Heart left ventricle (tissue), 16 donors: ENCODE results near the gene MAP7D1. TPM values are rescaled to one million over a fixed set of nuclear protein-coding genes. Genes with fewer than 3 reads are reported as not detected.
A peak's percentile ranks its signal among the peaks of the same experiment; 100 is the strongest.

Experiments
- ATAC-seq, 4 donors: fragments of 200-7000 bp; cut with Tn5 transposase; one replicate each; pipeline ENCODE4 v1.9.1; 2020 to 2022; ENCODE audit warnings: moderate library complexity in 4 of 4, mild to moderate bottlenecking in 3 of 4, moderate number of reproducible peaks in 1 of 4
- DNase-seq, 5 donors: peaks; one replicate each; pipeline ENCODE4 v3.0.0-alpha.2; 2020
- H3K27ac ChIP-seq, 12 donors: fragments of 200-600 bp; sonication (generic) in 4 of 12; one replicate each; pipeline versions ENCODE4 v1.5.0 to v1.8.0; 2016 to 2022; ENCODE audit warnings: mild to moderate bottlenecking in 2 of 12
- H3K27me3 ChIP-seq, 9 donors: fragments of 200-600 bp; sonication (generic) in 2 of 9; one replicate each; pipeline versions ENCODE4 v1.5.1 to v1.8.0; 2016 to 2022; ENCODE audit warnings: mild to moderate bottlenecking in 3 of 9
- H3K36me3 ChIP-seq, 9 donors: fragments of 200-600 bp; sonication (generic) in 2 of 9; one replicate each; pipeline versions ENCODE4 v1.5.0 to v1.8.0; 2018 to 2022; ENCODE audit warnings: mild to moderate bottlenecking in 2 of 9
- H3K4me1 ChIP-seq, 12 donors: fragments of 200-600 bp; sonication (generic) in 4 of 12; one replicate each; pipeline versions ENCODE4 v1.5.0 to v1.8.0; 2016 to 2022; ENCODE audit warnings: mild to moderate bottlenecking in 3 of 12
- H3K4me3 ChIP-seq, 12 donors: fragments of 200-600 bp; sonication (generic) in 4 of 12; one replicate each; pipeline versions ENCODE4 v1.5.0 to v1.8.0; 2017 to 2022; ENCODE audit warnings: mild to moderate bottlenecking in 9 of 12, moderate library complexity in 4 of 12
- H3K9me3 ChIP-seq, 12 donors: fragments of 200-600 bp; sonication (generic) in 4 of 12; one replicate each; pipeline versions ENCODE4 v1.5.0 to v1.8.0; 2016 to 2022; ENCODE audit warnings: mild to moderate bottlenecking in 1 of 12
- CTCF ChIP-seq, 12 donors: fragments of 200-600 bp; sonication (generic) in 4 of 12; IDR thresholded peaks; one replicate each; pipeline versions ENCODE4 v1.5.0 to v1.8.0; 2018 to 2022; ENCODE audit warnings: antibody characterized with exemption in 12 of 12, mild to moderate bottlenecking in 5 of 12
- POLR2A ChIP-seq, 2 donors: fragments of 450-650 bp; IDR thresholded peaks; one replicate each; pipeline ENCODE4 v1.6.1; 2017; ENCODE audit warnings: antibody characterized with exemption in 2 of 2, mild to moderate bottlenecking in 2 of 2, moderate library complexity in 2 of 2
- WGBS, 4 donors: extraction: QIAGEN DNeasy Blood & Tissue Kit in 2 of 4; methylation state at CpG; one replicate each; pipeline versions ENCODE4 v1.1.5 to v1.1.7; 2013 to 2018; 5-methylcytosine and 5-hydroxymethylcytosine counted together
- intact Hi-C, 10 donors: fragments of 100-400 bp; cut with DNase I; formaldehyde crosslinking; loops; one replicate each; pipeline versions ENCODE4 v1.11.1 to v1.14.2; 2022
- polyA plus RNA-seq, 2 donors: library from polyadenylated mRNA; stranded (reverse); fragments of 200-250 nt; gene quantifications; one replicate each; pipeline ENCODE4 v1.2.3, GENCODE V29; 2013
- total RNA-seq, 9 donors: library from RNA; depleted of rRNA in 2 of 9; stranded (reverse); fragments of >200 nt in 2 of 9; fragmentation: NEBNext Ultra II Directional in 3 of 9; extraction: Animal tissue kit (Norgen Biotek cat#: 25700) in 3 of 9; gene quantifications; one replicate each; pipeline versions ENCODE4 v1.1.0 to v1.2.4, GENCODE V29; 2016 to 2023
- donor health status: ischemic (EF 13 %, LVEDD 7.1; RV severe dilation, severe dysfunction).
- donor health status: healthy with polysubstance abuse.
- donor health status: DM: no; HTN: yes; CAD: no.
- donor health status: DM: no; HTN: no; CAD: no.
- donor health status: ischemic (EF 25% LVEDD 6.9; RV normal size, moderate dysfunction).
- donor health status: ischemic (EF 25% LVEDD 5.7; RV mildly dilated, moderate dysfunction).
- donor health status: healthy.
- donor health status: DM: yes; HTN: yes; CAD: no.
- donor health status: ischemic (EF 35%, LVEDD 5.7; RV mildly dilated, moderate dysfunction).
- donor health status: nonischemic (EF 11% LVEDD 7.7; RV severe dilation, severe dysfunction).
- donor health status: DM: yes; HTN: yes; CAD: no.
- donor health status: PGD.
- donor health status: ischemic (EF 29% LVEDD 5.4; RV normal size, mild dysfunction).
- donor health status: nonischemic (EF 23%, LVEDD 6.1; RV moderate dilation, normal function).

MAP7D1 gene
- total and polyA plus RNA-seq, 11 donors: 236 to 706 (median 328) TPM

- DNase-seq (no peak), ATAC-seq (no peak)
- H3K27me3 ChIP-seq: no peaks in the 10 kb centered on the region
- TF ChIP-seq CTCF (IDR thresholded peaks at IDR 0.05) (no peak), POLR2A (IDR thresholded peaks at IDR 0.05) (no peak)
- no peaks in the 10 kb centered on the region for H3K36me3 ChIP-seq
- H3K4me1 ChIP-seq: peaks cover 0 to 33% (median 0%) of the 10 kb centered on the region in 12 donors
- 67 to 78% (median 73%) methylated on average over 7 to 10 of the region's 10 CpGs for WGBS, 4 donors
- H3K27ac ChIP-seq: no peak overlapping the region
- no peak overlapping the region for H3K4me3 ChIP-seq
- no peaks in the 10 kb centered on the region for H3K9me3 ChIP-seq
- intact Hi-C loops: no loop called here
Measured at GRCh38 chr1:36118447-36119204, 37.3 kb upstream of the MAP7D1 start.

GRCh38 chr1:36119456-36119855 is 36.5 kb upstream of the MAP7D1 start:
- H3K27me3 ChIP-seq: peaks cover 0 to 8% (median 0%) of the 10 kb centered on the region in 9 donors
- ATAC-seq (no peak), DNase-seq (no peak)
- H3K36me3 ChIP-seq: no peaks in the 10 kb centered on the region
- peaks cover 0 to 41% (median 0%) of the 10 kb centered on the region in 12 donors for H3K4me1 ChIP-seq
- no peak for TF ChIP-seq CTCF (IDR thresholded peaks at IDR 0.05)
- H3K4me3 ChIP-seq: no peak overlapping the region
- H3K27ac ChIP-seq: no peak overlapping the region
- H3K9me3 ChIP-seq: no peaks in the 10 kb centered on the region
- WGBS, 4 donors: 47 to 55% (median 51%) methylated on average over 9 of the region's 9 CpGs
- intact Hi-C loops: no loop called here

GRCh38 chr1:36122062-36123030 is 33.6 kb upstream of the MAP7D1 start:
- no peaks in the 10 kb centered on the region for H3K9me3 ChIP-seq
- no peak for DNase-seq
- H3K36me3 ChIP-seq: no peaks in the 10 kb centered on the region
- H3K4me1 ChIP-seq: peaks cover 0 to 40% (median 0%) of the 10 kb centered on the region in 12 donors
- H3K27me3 ChIP-seq: peaks cover 0 to 18% (median 0%) of the 10 kb centered on the region in 9 donors
- intact Hi-C loops: no loop called here
- ATAC-seq: no peak
- WGBS, 4 donors: 81 to 91% (median 86%) methylated on average over 12 of the region's 12 CpGs
- TF ChIP-seq POLR2A (IDR thresholded peaks at IDR 0.05) (no peak), CTCF (IDR thresholded peaks at IDR 0.05) (no peak)
- peak overlapping the region in 1 of 12 donors; percentile 86 for H3K27ac ChIP-seq
- H3K4me3 ChIP-seq: peak overlapping the region in 1 of 12 donors; percentile 25

GRCh38 chr1:36123356-36123755 is 32.6 kb upstream of the MAP7D1 start:
- Histone ChIP-seq H3K27me3 (peaks cover 0 to 18% (median 0%) of the 10 kb centered on the region in 9 donors), H3K9me3 (no peaks in the 10 kb centered on the region), H3K36me3 (no peaks in the 10 kb centered on the region), H3K4me3 (peak overlapping the region in 2 of 12 donors; percentile 19 to 25), H3K4me1 (peaks cover 0 to 40% (median 0%) of the 10 kb centered on the region in 12 donors), H3K27ac (peak overlapping the region in 1 of 12 donors; percentile 86)
- ATAC-seq (peak in 3 of 4 donors; percentile 27 to 49 (median 31)), DNase-seq (peak in 1 of 5 donors; percentile 68)
- intact Hi-C loops: no loop called here
- 59 to 80% (median 66%) methylated on average over 8 of the region's 8 CpGs for WGBS, 4 donors
- no peak for TF ChIP-seq POLR2A (IDR thresholded peaks at IDR 0.05)
- no peak for TF ChIP-seq CTCF (IDR thresholded peaks at IDR 0.05)
